GM06990 (cell line): ENCODE results near the gene EML4.

ENCODE experiments used
- DNase-seq: peaks from one replicate; pipeline ENCODE4 v3.0.0-alpha.2; 2011; ENCODE audit not compliant: insufficient read length; ENCODE audit errors: extremely low read depth
- H3K27me3 ChIP-seq: replicated peaks from 2 replicates; pipeline ENCODE4 v1.6.0; 2011; ENCODE audit warnings: low read length; ENCODE audit not compliant: control insufficient read depth, insufficient read depth
- H3K36me3 ChIP-seq: 2 replicates; pipeline ENCODE4 v1.5.1; 2011; ENCODE audit warnings: low read length; ENCODE audit not compliant: control insufficient read depth, insufficient read depth
- H3K4me3 ChIP-seq: replicated peaks from 2 replicates; pipeline ENCODE4 v1.5.1; 2011; ENCODE audit warnings: low read depth, mild to moderate bottlenecking, control low read depth, low read length
- CTCF ChIP-seq: IDR thresholded peaks from 2 replicates; pipeline ENCODE4 v1.5.1; 2011; ENCODE audit warnings: low read length, control low read depth, mild to moderate bottlenecking, inconsistent platforms; ENCODE audit not compliant: insufficient read depth, poor library complexity, severe bottlenecking

EML4 gene

GRCh38 chr2:42336361-42336965, 167.3 kb downstream of the EML4 start:
- no peak for DNase-seq
- Histone ChIP-seq H3K27me3 (no peaks in the 10 kb centered on the region), H3K4me3 (no peak overlapping the region), H3K36me3 (peaks cover 26% of the 10 kb centered on the region)
- no peak for TF ChIP-seq CTCF

GRCh38 chr2:42337356-42337820, 168.2 kb downstream of the EML4 start:
- no peak overlapping the region for H3K4me3 ChIP-seq
- TF ChIP-seq CTCF: peak; percentile 9

GRCh38 chr2:42337846-42338566, 168.9 kb downstream of the EML4 start:
- no peak for TF ChIP-seq CTCF
- Histone ChIP-seq H3K27me3 (no peaks in the 10 kb centered on the region), H3K4me3 (no peak overlapping the region), H3K36me3 (peaks cover 28% of the 10 kb centered on the region)
- no peak for DNase-seq

More at GRCh38 chr2:42337356-42337820, 168.2 kb downstream of the EML4 start:
- H3K36me3 ChIP-seq: peaks cover 28% of the 10 kb centered on the region
- DNase-seq: no peak
- H3K27me3 ChIP-seq: no peaks in the 10 kb centered on the region

- TF ChIP-seq CTCF: no peak
- Histone ChIP-seq H3K4me3 (no peak overlapping the region), H3K27me3 (no peaks in the 10 kb centered on the region), H3K36me3 (peaks cover 24% of the 10 kb centered on the region)
- no peak for DNase-seq
Observed at GRCh38 chr2:42338567-42339190, 169.5 kb downstream of the EML4 start.

GRCh38 chr2:42339191-42339912, 170.2 kb downstream of the EML4 start:
- TF ChIP-seq CTCF: no peak
- DNase-seq: no peak
- Histone ChIP-seq H3K27me3 (no peaks in the 10 kb centered on the region), H3K36me3 (peaks cover 22% of the 10 kb centered on the region), H3K4me3 (no peak overlapping the region)
